DOHH2 (cell line): Measurements from ENCODE around the gene ADK.

Source experiments
- H3F3A ChIP-seq: fragments of 200-600 bp; sonication (generic), shearing (Covaris generic); 2 replicates; pipeline ENCODE4 v1.6.0; 2016; ENCODE audit warnings: antibody characterized with exemption, mild to moderate bottlenecking; ENCODE audit not compliant: control insufficient read depth, insufficient read depth
- H3K27ac ChIP-seq: fragments of 200-600 bp; sonication (generic); 2 replicates; pipeline ENCODE4 v1.5.1; 2014; ENCODE audit warnings: low read depth, mild to moderate bottlenecking, low read length, moderate library complexity
- H3K27me3 ChIP-seq: fragments of 200-600 bp; sonication (generic); 2 replicates; pipeline ENCODE4 v1.6.1; 2014; ENCODE audit warnings: mild to moderate bottlenecking, low read length, mixed read lengths; ENCODE audit not compliant: control insufficient read depth
- H3K36me3 ChIP-seq: fragments of 200-600 bp; sonication (generic); 2 replicates; pipeline ENCODE4 v1.6.1; 2014; ENCODE audit warnings: mild to moderate bottlenecking, low read length, moderate library complexity, mixed read lengths; ENCODE audit not compliant: control insufficient read depth
- H3K4me1 ChIP-seq: fragments of 200-600 bp; sonication (generic); 2 replicates; pipeline ENCODE4 v1.6.1; 2014; ENCODE audit warnings: mild to moderate bottlenecking, low read length, mixed read lengths; ENCODE audit not compliant: control insufficient read depth
- H3K4me2 ChIP-seq: fragments of 200-600 bp; sonication (generic); 2 replicates; pipeline ENCODE4 v1.6.0; 2014; ENCODE audit warnings: mild to moderate bottlenecking, low read length, moderate library complexity
- H3K4me3 ChIP-seq: fragments of 200-600 bp; sonication (generic); 2 replicates; pipeline ENCODE4 v1.5.1; 2014; ENCODE audit warnings: mild to moderate bottlenecking, low read length, mixed read lengths
- H3K79me2 ChIP-seq: fragments of 200-600 bp; sonication (generic); 2 replicates; pipeline ENCODE4 v1.6.1; 2014; ENCODE audit warnings: mild to moderate bottlenecking, low read length, mixed read lengths; ENCODE audit not compliant: control insufficient read depth
- H3K9me2 ChIP-seq: fragments of 200-600 bp; sonication (generic); replicated peaks from 2 replicates; pipeline ENCODE4 v1.6.1; 2014; ENCODE audit warnings: mild to moderate bottlenecking, low read length, mixed read lengths; ENCODE audit not compliant: control insufficient read depth
- H3K9me3 ChIP-seq: fragments of 200-600 bp; sonication (generic); 2 replicates; pipeline ENCODE4 v1.6.1; 2014; ENCODE audit warnings: antibody characterized with exemption, low read length, mixed read lengths; ENCODE audit not compliant: control insufficient read depth, insufficient read depth
- H4K20me1 ChIP-seq: fragments of 200-600 bp; sonication (generic); 2 replicates; pipeline ENCODE4 v1.6.0; 2014; ENCODE audit warnings: low read depth, mild to moderate bottlenecking, antibody characterized with exemption, low read length, moderate library complexity; ENCODE audit not compliant: control insufficient read depth, insufficient read depth
- CTCF ChIP-seq: fragments of 200-600 bp; sonication (generic); IDR thresholded peaks from one replicate; pipeline ENCODE4 v1.5.1; 2014; ENCODE audit warnings: antibody characterized with exemption, mild to moderate bottlenecking, low read depth, low read length; ENCODE audit not compliant: poor library complexity, severe bottlenecking
- EZH2phosphoT487 ChIP-seq: fragments of 200-600 bp; sonication (generic); IDR thresholded peaks from 2 replicates; pipeline ENCODE4 v1.6.1; 2017; ENCODE audit warnings: borderline replicate concordance, mild to moderate bottlenecking, antibody characterized with exemption, low read length, moderate library complexity, mixed read lengths

ADK gene

GRCh38 chr10:74255888-74256357 lies 104.9 kb downstream of the ADK start:
- no peak overlapping the region for H3K4me2 ChIP-seq
- no peaks in the 10 kb centered on the region for H3K4me1 ChIP-seq
- H4K20me1 ChIP-seq: no peaks in the 10 kb centered on the region
- H3K27me3 ChIP-seq: no peaks in the 10 kb centered on the region
- H3F3A ChIP-seq: peaks cover 4% of the 10 kb centered on the region; the same call in 1 of the 2 replicates
- H3K9me3 ChIP-seq: no peaks in the 10 kb centered on the region
- H3K27ac ChIP-seq: no peak overlapping the region
- no peaks in the 10 kb centered on the region for H3K9me2 ChIP-seq
- H3K36me3 ChIP-seq: no peaks in the 10 kb centered on the region
- no peak overlapping the region for H3K4me3 ChIP-seq
- no peaks in the 10 kb centered on the region for H3K79me2 ChIP-seq
- TF ChIP-seq EZH2phosphoT487: no peak
- no peak for TF ChIP-seq CTCF

GRCh38 chr10:74262856-74263255 lies 111.8 kb downstream of the ADK start:
- no peak overlapping the region for H3K4me2 ChIP-seq
- no peaks in the 10 kb centered on the region for H3K27me3 ChIP-seq
- no peak overlapping the region for H3K27ac ChIP-seq
- no peaks in the 10 kb centered on the region for H3K36me3 ChIP-seq
- no peaks in the 10 kb centered on the region for H3K79me2 ChIP-seq
- H3K9me2 ChIP-seq: no peaks in the 10 kb centered on the region
- 0 out of 2 replicates have a peak, but pooled peaks cover 2% of the 10 kb centered on the region for H4K20me1 ChIP-seq
- H3K4me3 ChIP-seq: no peak overlapping the region
- no peaks in the 10 kb centered on the region for H3F3A ChIP-seq
- TF ChIP-seq CTCF (no peak), EZH2phosphoT487 (no peak)
- no peaks in the 10 kb centered on the region for H3K9me3 ChIP-seq
- H3K4me1 ChIP-seq: peaks cover 7% of the 10 kb centered on the region

- Histone ChIP-seq H3K4me3 (no peak overlapping the region), H3K27ac (no peak overlapping the region), H3K79me2 (no peaks in the 10 kb centered on the region), H3K9me3 (no peaks in the 10 kb centered on the region), H3F3A (no peaks in the 10 kb centered on the region), H3K4me2 (no peak overlapping the region), H4K20me1 (0 out of 2 replicates have a peak, but pooled peaks cover 3% of the 10 kb centered on the region), H3K4me1 (peaks cover 7% of the 10 kb centered on the region), H3K9me2 (no peaks in the 10 kb centered on the region), H3K27me3 (no peaks in the 10 kb centered on the region), H3K36me3 (no peaks in the 10 kb centered on the region)
- TF ChIP-seq CTCF (no peak), EZH2phosphoT487 (no peak)
These were observed 113.0 kb downstream of the ADK start for GRCh38 chr10:74263996-74264395.

GRCh38 chr10:74272288-74272687 lies 121.3 kb downstream of the ADK start:
- no peak overlapping the region for H3K4me3 ChIP-seq

More at GRCh38 chr10:74272288-74272687, 121.3 kb downstream of the ADK start:
- no peak for TF ChIP-seq EZH2phosphoT487
- no peak for TF ChIP-seq CTCF
- no peak overlapping the region for H3K27ac ChIP-seq
- H3K4me1 ChIP-seq: no peaks in the 10 kb centered on the region
- no peaks in the 10 kb centered on the region for H3K27me3 ChIP-seq
- no peaks in the 10 kb centered on the region for H3K9me3 ChIP-seq
- H3K4me2 ChIP-seq: no peak overlapping the region
- H3K79me2 ChIP-seq: no peaks in the 10 kb centered on the region
- no peaks in the 10 kb centered on the region for H3F3A ChIP-seq
- H3K36me3 ChIP-seq: no peaks in the 10 kb centered on the region
- H4K20me1 ChIP-seq: 0 out of 2 replicates have a peak, but pooled peaks cover 3% of the 10 kb centered on the region
- H3K9me2 ChIP-seq: no peaks in the 10 kb centered on the region
